Panc1 (cell line): ENCODE measurements around the gene PCCA. TPM values are rescaled to one million over a fixed set of nuclear protein-coding genes. Genes with fewer than 3 reads are reported as not detected.

ENCODE experiments used
- ATAC-seq: fragments of 200-7000 bp; cut with Tn5 transposase; 2 replicates; pipeline ENCODE4 v1.9.1; 2020; ENCODE audit warnings: mild to moderate bottlenecking, moderate library complexity
- BruUV-seq: library from RNA; stranded (reverse); fragments of 400-500 nt; replicated peaks from 2 replicates; lab custom pipeline; 2021; lab: Mats Ljungman, UMichigan
- CTCF ChIA-PET: fragments of 300-600 bp; sonication (Branson Sonifier 250); formaldehyde crosslinking; loops from one replicate; lab custom pipeline; 2022; ENCODE audit warnings: antibody characterized with exemption; lab: Charles Lee
- POLR2A ChIA-PET: fragments of 300-600 bp; sonication (Branson Sonifier 250); formaldehyde crosslinking; loops from one replicate; lab custom pipeline; 2022; ENCODE audit warnings: antibody characterized with exemption; lab: Charles Lee
- DNase-seq: peaks from one replicate; pipeline ENCODE4 v3.0.0-alpha.2; 2010; ENCODE audit warnings: low read depth, low spot score
- H3K27ac ChIP-seq: 2 replicates; pipeline ENCODE4 v1.5.1; 2011; ENCODE audit warnings: mild to moderate bottlenecking, low read length, inconsistent platforms
- H3K27me3 ChIP-seq: fragments of 200-500 bp; sonication (Bioruptor generic); 2 replicates; pipeline ENCODE4 v1.6.0; 2014; ENCODE audit warnings: low read length, inconsistent platforms; ENCODE audit not compliant: control insufficient read depth, insufficient read depth
- H3K36me3 ChIP-seq: fragments of 200-500 bp; sonication (Bioruptor generic); 2 replicates; pipeline ENCODE4 v1.5.1; 2014; ENCODE audit warnings: inconsistent platforms, mild to moderate bottlenecking, low read length, moderate library complexity; ENCODE audit not compliant: control insufficient read depth, insufficient read depth
- H3K4me1 ChIP-seq: 2 replicates; pipeline ENCODE4 v1.5.1; 2011; ENCODE audit warnings: inconsistent platforms, mild to moderate bottlenecking, low read length, moderate library complexity; ENCODE audit not compliant: control insufficient read depth, insufficient read depth
- H3K4me3 ChIP-seq, 2 experiments: 2 replicates each; pipeline ENCODE4 v1.5.1; 2011 to 2012; ENCODE audit warnings: low read depth in 2 of 2, low read length in 2 of 2, mild to moderate bottlenecking in 2 of 2, inconsistent platforms in 1 of 2, moderate library complexity in 1 of 2
- H3K9me3 ChIP-seq: fragments of 200-500 bp; sonication (Bioruptor generic); 2 replicates; pipeline ENCODE4 v1.5.1; 2014; ENCODE audit warnings: low read depth, mild to moderate bottlenecking, inconsistent platforms, low read length, moderate library complexity; ENCODE audit not compliant: control insufficient read depth, insufficient read depth
- CTCF ChIP-seq: fragments of 450-650 bp; IDR thresholded peaks from 2 replicates; pipeline ENCODE4 v1.5.1; 2017; ENCODE audit warnings: mild to moderate bottlenecking
- POLR2AphosphoS5 ChIP-seq: IDR thresholded peaks from 2 replicates; pipeline ENCODE4 v1.6.1; 2012; ENCODE audit warnings: mild to moderate bottlenecking, low read depth, low read length, moderate library complexity
- REST ChIP-seq, 2 experiments: IDR thresholded peaks; 2 replicates each; pipeline ENCODE4 v1.6.1; 2011 to 2012; ENCODE audit warnings: low read depth in 2 of 2, control low read depth in 1 of 2, low read length in 1 of 2, mild to moderate bottlenecking in 1 of 2, moderate library complexity in 1 of 2; ENCODE audit not compliant: insufficient read depth in 1 of 2
- SIN3A ChIP-seq: IDR thresholded peaks from 2 replicates; pipeline ENCODE4 v1.6.1; 2012; ENCODE audit warnings: low read depth, mild to moderate bottlenecking, low read length, moderate library complexity, borderline replicate concordance; ENCODE audit not compliant: insufficient read depth
- TCF7L2 ChIP-seq: IDR thresholded peaks from 2 replicates; pipeline ENCODE4 v1.6.1; 2011; ENCODE audit warnings: mild to moderate bottlenecking, low read depth, low read length, inconsistent platforms
- in situ Hi-C: cut with HindIII; loops from 2 replicates; pipeline ENCODE4 v1.10.0; 2016; ENCODE audit warnings: low sequenced_read_pairs, low pct_unique_long_range_greater_than_20kb
- intact Hi-C: fragments of 100-400 bp; cut with micrococcal nuclease; formaldehyde crosslinking; loops from one replicate; pipeline ENCODE4 v1.10.0; 2022; ENCODE audit not compliant: unreplicated experiment
- total RNA-seq: library from RNA; stranded (reverse); gene quantifications from one replicate; pipeline ENCODE4 v1.2.1, GENCODE V29; 2021; ENCODE audit not compliant: unreplicated experiment

Gene PCCA
- total RNA-seq, 1 experiment from 2014 or later: 14.7 TPM

GRCh38 chr13:100395698-100396373 is 306.9 kb downstream of the PCCA start:
- BruUV-seq: no TSS peak
- Histone ChIP-seq H3K27ac (peak overlapping the region; percentile 100), H3K4me3 (no peak overlapping the region), H3K27me3 (no peaks in the 10 kb centered on the region), H3K36me3 (no peaks in the 10 kb centered on the region), H3K9me3 (no peaks in the 10 kb centered on the region), H3K4me1 (peaks cover 61% of the 10 kb centered on the region)
- DNase-seq: no peak
- TF ChIP-seq SIN3A: no peak
- TF ChIP-seq REST (IDR thresholded peaks at IDR 0.05; ENCODE audit: insufficient read depth in 1 of 2, low read depth in 2 of 2, low read length in 1 of 2): no peak
- no peak for TF ChIP-seq TCF7L2
- no peak for TF ChIP-seq CTCF
- no peak for TF ChIP-seq POLR2AphosphoS5
- in situ Hi-C loops (no loop called here), intact Hi-C loops (no loop called here)
- ChIA-PET POLR2A (no interaction called here), CTCF (no interaction called here)
- ATAC-seq: no peak

- Histone ChIP-seq H3K4me1 (peaks cover 60% of the 10 kb centered on the region), H3K27ac (peak overlapping the region; percentile 100), H3K36me3 (no peaks in the 10 kb centered on the region), H3K9me3 (no peaks in the 10 kb centered on the region), H3K27me3 (no peaks in the 10 kb centered on the region), H3K4me3 (no peak overlapping the region)
- ChIA-PET POLR2A (no interaction called here), CTCF (no interaction called here)
- BruUV-seq: no TSS peak
- DNase-seq: no peak
- in situ Hi-C loops: no loop called here
- no peak for TF ChIP-seq TCF7L2
- TF ChIP-seq CTCF: peak; percentile 35
- no peak for ATAC-seq
- intact Hi-C loops: no loop called here
These were observed 307.9 kb downstream of the PCCA start for GRCh38 chr13:100396776-100397175.
